Measurements from ENCODE around the gene SH2D7.

Gene SH2D7

DNA sequence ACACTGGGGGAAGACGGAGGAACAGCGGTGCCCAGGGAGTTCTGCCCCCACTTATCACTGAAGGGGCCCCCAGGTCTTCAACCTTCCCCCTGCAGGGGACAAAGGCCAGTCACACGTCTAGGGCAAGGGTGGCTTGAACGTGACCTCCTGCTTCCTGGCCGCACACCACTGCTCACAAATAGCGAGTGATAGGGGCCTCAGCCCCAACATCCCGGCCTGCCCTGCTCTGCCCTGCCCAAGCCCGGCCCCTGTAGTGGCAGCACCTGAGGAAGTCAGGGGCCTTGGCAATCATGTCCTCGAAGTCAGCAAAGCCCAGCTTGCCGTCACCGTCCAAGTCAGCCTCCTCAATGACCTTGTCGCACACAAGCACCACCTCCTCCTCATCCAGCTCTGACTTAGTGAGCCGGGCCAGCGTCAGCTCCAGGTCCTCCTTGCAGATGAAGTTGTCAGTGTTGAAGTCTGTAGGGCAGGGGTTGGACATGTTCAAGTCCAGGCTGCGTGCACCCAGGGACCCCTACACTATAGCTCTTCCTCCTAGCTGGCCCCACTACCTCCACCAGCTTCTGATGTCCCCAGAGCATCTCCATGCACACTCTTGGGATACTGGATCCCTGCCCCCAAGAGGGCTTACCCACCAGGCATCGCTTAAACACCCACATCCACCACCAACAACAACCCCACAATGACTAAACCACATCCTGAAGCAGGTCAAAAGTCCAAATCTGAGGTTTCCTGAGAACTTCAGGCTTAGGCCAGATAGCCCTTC lies 13.3 kb downstream of the SH2D7 start:
- Histone ChIP-seq H3K36me3 (ENCODE audit: insufficient read depth, low read length) (no peaks in the 10 kb centered on the region), H2AFZ (ENCODE audit: low read depth, low read length) (no peak overlapping the region), H3K27me3 (ENCODE audit: insufficient read depth, low read length) (no peaks in the 10 kb centered on the region), H3K9me3 (ENCODE audit: low read length) (no peaks in the 10 kb centered on the region), H3K4me3 (ENCODE audit: low read length) (no peak overlapping the region), H3K4me1 (ENCODE audit: insufficient read depth, low read length) (no peaks in the 10 kb centered on the region)

GRCh38 chr15:78107471-78107870 lies 15.1 kb downstream of the SH2D7 start:
- Histone ChIP-seq H3K36me3 (ENCODE audit: insufficient read depth, low read length) (no peaks in the 10 kb centered on the region), H3K9me3 (ENCODE audit: low read length) (no peaks in the 10 kb centered on the region), H2AFZ (ENCODE audit: low read depth, low read length) (no peak overlapping the region), H3K27me3 (ENCODE audit: insufficient read depth, low read length) (no peaks in the 10 kb centered on the region), H3K4me1 (ENCODE audit: insufficient read depth, low read length) (no peaks in the 10 kb centered on the region), H3K4me3 (ENCODE audit: low read length) (no peak overlapping the region)

DNA sequence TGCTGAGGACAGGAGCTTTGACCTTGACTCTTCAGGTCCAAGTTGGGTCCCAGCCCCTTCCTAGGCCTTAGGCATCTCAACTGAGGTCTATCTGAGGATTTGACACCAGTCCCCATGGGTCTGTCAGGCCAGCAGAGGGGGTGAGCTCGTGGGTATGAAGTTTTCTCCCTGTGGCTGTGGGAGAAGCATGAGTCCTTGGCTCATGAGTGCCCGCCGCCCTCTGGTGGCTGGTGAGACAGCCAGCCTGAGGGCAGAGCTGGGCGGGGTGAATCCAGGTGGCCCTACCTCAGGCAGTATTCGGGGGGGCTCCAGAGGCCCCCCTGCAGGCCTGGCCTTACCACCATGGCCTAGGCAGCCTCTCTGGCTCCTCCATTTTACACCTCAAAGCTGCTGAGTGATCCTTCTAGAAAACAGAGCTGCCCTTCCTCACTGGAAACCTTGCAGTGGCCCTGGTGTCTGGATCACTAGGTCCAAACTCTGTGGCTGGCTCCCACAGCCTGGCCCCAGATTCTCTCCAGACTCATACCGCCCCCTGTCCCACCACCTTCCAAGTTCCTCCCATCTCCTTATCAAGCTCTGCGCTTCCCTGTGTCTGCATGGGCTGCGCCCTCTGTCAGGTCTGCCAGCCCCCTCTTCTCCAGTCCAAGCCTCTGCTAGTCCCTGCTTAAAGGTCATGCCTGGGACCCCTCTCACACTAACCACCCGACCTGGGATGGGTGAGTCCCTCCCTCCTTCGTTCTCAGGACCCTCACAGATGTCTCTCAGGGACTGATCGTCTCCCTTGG lies 16.1 kb downstream of the SH2D7 start:
- H3K36me3 ChIP-seq (ENCODE audit: insufficient read depth, low read length), result no peaks in the 10 kb centered on the region
- no peaks in the 10 kb centered on the region for H3K9me3 ChIP-seq (ENCODE audit: low read length)
- H3K4me1 ChIP-seq (ENCODE audit: insufficient read depth, low read length), result no peaks in the 10 kb centered on the region
- H2AFZ ChIP-seq (ENCODE audit: low read depth, low read length), result no peak overlapping the region
- no peak overlapping the region for H3K4me3 ChIP-seq (ENCODE audit: low read length)
- no peaks in the 10 kb centered on the region for H3K27me3 ChIP-seq (ENCODE audit: insufficient read depth, low read length)

DNA sequence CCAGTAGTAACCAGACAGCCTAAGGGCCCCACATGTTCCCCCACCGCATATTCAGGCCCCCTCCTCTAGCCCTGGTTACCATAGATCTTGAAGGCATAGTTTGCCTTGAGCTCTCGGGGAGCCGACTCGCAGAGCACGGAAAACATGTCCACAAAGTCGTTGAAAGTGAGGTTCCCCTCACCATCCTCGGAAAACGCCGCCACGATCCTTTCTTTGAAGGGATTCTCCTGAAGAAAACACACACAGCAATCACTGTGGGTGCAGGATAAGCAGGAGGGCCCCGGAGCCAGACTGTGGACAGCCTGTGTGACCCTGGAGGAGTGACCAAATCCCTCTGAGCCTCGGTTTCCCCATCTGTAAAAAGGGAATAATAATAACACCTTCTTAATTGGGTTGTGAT lies 16.8 kb downstream of the SH2D7 start:
- Histone ChIP-seq H3K27me3 (ENCODE audit: insufficient read depth, low read length) (no peaks in the 10 kb centered on the region), H3K36me3 (ENCODE audit: insufficient read depth, low read length) (no peaks in the 10 kb centered on the region), H3K9me3 (ENCODE audit: low read length) (no peaks in the 10 kb centered on the region), H3K4me1 (ENCODE audit: insufficient read depth, low read length) (peaks cover 2% of the 10 kb centered on the region), H3K4me3 (ENCODE audit: low read length) (no peak overlapping the region), H2AFZ (ENCODE audit: low read depth, low read length) (no peak overlapping the region)

DNA sequence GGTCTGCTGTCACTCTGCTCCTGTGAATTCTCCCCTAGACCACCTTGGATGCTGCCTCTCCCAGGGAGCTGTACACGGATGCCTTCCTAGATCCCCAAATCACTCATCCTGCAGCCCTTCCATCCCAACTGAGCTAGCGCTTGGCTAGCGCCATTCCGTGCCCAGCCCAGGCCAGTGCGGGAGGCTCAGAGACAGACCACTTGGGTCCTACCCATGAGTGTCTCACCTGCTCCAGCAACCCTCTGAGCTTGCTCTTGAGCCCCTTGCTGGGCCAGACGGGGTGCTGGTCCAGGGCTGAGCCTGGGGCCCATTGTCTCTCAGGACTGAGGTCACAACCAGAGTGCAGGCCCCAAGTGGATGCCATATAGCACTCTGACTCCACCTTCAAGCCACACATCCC lies 17.7 kb downstream of the SH2D7 start:
- H2AFZ ChIP-seq (ENCODE audit: low read depth, low read length), result no peak overlapping the region
- H3K9me3 ChIP-seq (ENCODE audit: low read length), result no peaks in the 10 kb centered on the region
- H3K4me1 ChIP-seq (ENCODE audit: insufficient read depth, low read length), result peaks cover 2% of the 10 kb centered on the region
- no peaks in the 10 kb centered on the region for H3K27me3 ChIP-seq (ENCODE audit: insufficient read depth, low read length)
- H3K4me3 ChIP-seq (ENCODE audit: low read length), result no peak overlapping the region
- H3K36me3 ChIP-seq (ENCODE audit: insufficient read depth, low read length), result no peaks in the 10 kb centered on the region

- no peaks in the 10 kb centered on the region for H3K36me3 ChIP-seq (ENCODE audit: insufficient read depth, low read length)
- H2AFZ ChIP-seq (ENCODE audit: low read depth, low read length), result no peak overlapping the region
- H3K9me3 ChIP-seq (ENCODE audit: low read length), result no peaks in the 10 kb centered on the region
- peaks cover 2% of the 10 kb centered on the region for H3K4me1 ChIP-seq (ENCODE audit: insufficient read depth, low read length)
- H3K27me3 ChIP-seq (ENCODE audit: insufficient read depth, low read length), result no peaks in the 10 kb centered on the region
- H3K4me3 ChIP-seq (ENCODE audit: low read length), result no peak overlapping the region
Observed at GRCh38 chr15:78110916-78111475, 18.6 kb downstream of the SH2D7 start.

GRCh38 chr15:78111788-78112187 lies 19.4 kb downstream of the SH2D7 start:
- Histone ChIP-seq H2AFZ (ENCODE audit: low read depth, low read length) (no peak overlapping the region), H3K9me3 (ENCODE audit: low read length) (no peaks in the 10 kb centered on the region), H3K4me1 (ENCODE audit: insufficient read depth, low read length) (peaks cover 2% of the 10 kb centered on the region), H3K4me3 (ENCODE audit: low read length) (no peak overlapping the region), H3K36me3 (ENCODE audit: insufficient read depth, low read length) (no peaks in the 10 kb centered on the region), H3K27me3 (ENCODE audit: insufficient read depth, low read length) (no peaks in the 10 kb centered on the region)

GRCh38 chr15:78112551-78112950 lies 20.2 kb downstream of the SH2D7 start:
- H3K9me3 ChIP-seq (ENCODE audit: low read length), result no peaks in the 10 kb centered on the region
- peaks cover 3% of the 10 kb centered on the region for H3K4me1 ChIP-seq (ENCODE audit: insufficient read depth, low read length)
- no peak overlapping the region for H3K4me3 ChIP-seq (ENCODE audit: low read length)
- H3K27me3 ChIP-seq (ENCODE audit: insufficient read depth, low read length), result no peaks in the 10 kb centered on the region
- no peaks in the 10 kb centered on the region for H3K36me3 ChIP-seq (ENCODE audit: insufficient read depth, low read length)
- no peak overlapping the region for H2AFZ ChIP-seq (ENCODE audit: low read depth, low read length)

- H3K27me3 ChIP-seq (ENCODE audit: insufficient read depth, low read length), result no peaks in the 10 kb centered on the region
- no peak overlapping the region for H2AFZ ChIP-seq (ENCODE audit: low read depth, low read length)
- H3K36me3 ChIP-seq (ENCODE audit: insufficient read depth, low read length), result no peaks in the 10 kb centered on the region
- peaks cover 2% of the 10 kb centered on the region for H3K4me1 ChIP-seq (ENCODE audit: insufficient read depth, low read length)
- H3K9me3 ChIP-seq (ENCODE audit: low read length), result no peaks in the 10 kb centered on the region
- no peak overlapping the region for H3K4me3 ChIP-seq (ENCODE audit: low read length)
Observed at GRCh38 chr15:78120523-78120922, 28.2 kb downstream of the SH2D7 start.

DNA sequence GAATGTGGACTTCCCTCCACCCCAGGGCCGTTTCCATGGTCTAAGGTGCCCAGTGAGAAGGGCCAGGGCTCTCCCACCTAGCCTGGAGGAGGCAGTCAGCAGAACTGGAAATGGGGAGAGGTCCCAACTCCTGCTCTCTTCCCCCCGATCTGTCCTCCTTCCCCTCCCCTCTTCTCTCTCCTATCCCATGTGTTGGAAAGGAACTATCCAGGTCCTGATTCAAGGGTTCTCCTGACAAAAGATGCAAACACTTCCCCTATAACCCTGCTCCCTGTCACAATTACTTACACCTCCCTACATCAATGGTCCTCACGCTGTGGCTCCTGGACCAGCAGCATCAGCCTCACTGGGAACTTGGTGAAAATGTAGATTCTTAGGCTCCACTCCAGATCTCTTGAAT lies 32.9 kb downstream of the SH2D7 start:
- Histone ChIP-seq H3K4me3 (ENCODE audit: low read length) (no peak overlapping the region), H3K9me3 (ENCODE audit: low read length) (no peaks in the 10 kb centered on the region), H3K27me3 (ENCODE audit: insufficient read depth, low read length) (no peaks in the 10 kb centered on the region), H3K36me3 (ENCODE audit: insufficient read depth, low read length) (no peaks in the 10 kb centered on the region), H3K4me1 (ENCODE audit: insufficient read depth, low read length) (no peaks in the 10 kb centered on the region), H2AFZ (ENCODE audit: low read depth, low read length) (no peak overlapping the region)

GRCh38 chr15:78127882-78128281 lies 35.5 kb downstream of the SH2D7 start:
- H3K27me3 ChIP-seq (ENCODE audit: insufficient read depth, low read length), result no peaks in the 10 kb centered on the region
- H3K4me1 ChIP-seq (ENCODE audit: insufficient read depth, low read length), result peaks cover 8% of the 10 kb centered on the region
- no peaks in the 10 kb centered on the region for H3K9me3 ChIP-seq (ENCODE audit: low read length)
- H2AFZ ChIP-seq (ENCODE audit: low read depth, low read length), result no peak overlapping the region
- no peaks in the 10 kb centered on the region for H3K36me3 ChIP-seq (ENCODE audit: insufficient read depth, low read length)
- no peak overlapping the region for H3K4me3 ChIP-seq (ENCODE audit: low read length)

- peaks cover 8% of the 10 kb centered on the region for H3K4me1 ChIP-seq (ENCODE audit: insufficient read depth, low read length)
Observed at GRCh38 chr15:78129077-78129750, 36.9 kb downstream of the SH2D7 start.

DNA sequence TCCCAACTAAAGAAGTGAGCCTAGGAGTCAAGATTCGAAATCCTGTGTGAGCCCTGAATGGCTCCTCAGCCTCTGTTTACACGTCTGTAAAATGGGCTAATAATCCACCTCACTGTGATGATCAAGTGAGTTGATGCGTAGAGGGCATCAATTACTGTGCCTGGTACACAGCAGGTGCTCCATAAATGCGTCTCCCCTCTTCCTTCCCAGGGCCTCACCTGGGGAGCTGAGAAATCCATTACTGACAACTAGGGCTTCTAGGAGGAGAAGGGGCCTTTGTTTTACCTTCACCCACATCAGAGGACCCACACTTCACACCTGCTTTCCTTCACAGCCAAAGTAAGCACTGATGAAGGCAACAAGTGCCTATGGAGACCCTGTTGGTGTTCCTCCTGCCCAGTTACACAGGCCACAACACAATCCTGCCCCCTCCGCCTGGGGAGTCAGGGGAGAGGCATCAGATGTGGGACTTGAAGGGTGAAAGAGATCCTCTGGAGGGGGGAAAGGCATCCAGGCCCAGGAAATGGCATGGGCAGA lies 37.5 kb downstream of the SH2D7 start:
- no peaks in the 10 kb centered on the region for H3K27me3 ChIP-seq (ENCODE audit: insufficient read depth, low read length)
- H2AFZ ChIP-seq (ENCODE audit: low read depth, low read length), result no peak overlapping the region
- H3K9me3 ChIP-seq (ENCODE audit: low read length), result no peaks in the 10 kb centered on the region
- H3K4me3 ChIP-seq (ENCODE audit: low read length), result no peak overlapping the region
- no peaks in the 10 kb centered on the region for H3K36me3 ChIP-seq (ENCODE audit: insufficient read depth, low read length)
- peaks cover 8% of the 10 kb centered on the region for H3K4me1 ChIP-seq (ENCODE audit: insufficient read depth, low read length)

More at GRCh38 chr15:78129077-78129750, 36.9 kb downstream of the SH2D7 start:
- Histone ChIP-seq H2AFZ (ENCODE audit: low read depth, low read length) (no peak overlapping the region), H3K4me3 (ENCODE audit: low read length) (no peak overlapping the region), H3K36me3 (ENCODE audit: insufficient read depth, low read length) (no peaks in the 10 kb centered on the region), H3K9me3 (ENCODE audit: low read length) (no peaks in the 10 kb centered on the region), H3K27me3 (ENCODE audit: insufficient read depth, low read length) (no peaks in the 10 kb centered on the region)
